Adrenal gland (tissue), 12 donors: ENCODE measurements around the gene PNPLA5. TPM values are rescaled to one million over a fixed set of nuclear protein-coding genes. Genes with fewer than 3 reads are reported as not detected.

Source experiments
- DNase-seq, 7 donors: peaks; one replicate each; pipeline ENCODE4 v3.0.0-alpha.2; 2019 to 2020
- H3K27ac ChIP-seq, 5 donors: fragments of 200-600 bp; sonication (generic) in 4 of 5; 1 replicate in 3 of 5; 2 replicates in 2 of 5; pipeline versions ENCODE4 v1.5.1 to v1.8.0; 2016 to 2020; ENCODE audit warnings: mild to moderate bottlenecking in 1 of 5
- H3K27me3 ChIP-seq: fragments of 200-600 bp; 2 replicates; pipeline ENCODE4 v1.8.0; 2021
- H3K36me3 ChIP-seq, 2 donors: fragments of 200-600 bp; replicated peaks in 1 of 2; 1 replicate in 1 of 2; 2 replicates in 1 of 2; pipeline versions ENCODE4 v1.5.1 to v1.8.0; 2018 to 2022
- H3K4me1 ChIP-seq, 2 donors: fragments of 200-600 bp; replicated peaks in 1 of 2; 1 replicate in 1 of 2; 2 replicates in 1 of 2; pipeline versions ENCODE4 v1.5.1 to v1.8.0; 2018 to 2021
- H3K4me3 ChIP-seq, 4 donors: fragments of 200-600 bp; sonication (generic) in 3 of 4; one replicate each; pipeline ENCODE4 v1.5.1; 2016 to 2018
- H3K9me3 ChIP-seq, 3 donors: fragments of 200-600 bp; sonication (generic) in 1 of 3; replicated peaks in 1 of 3; 1 replicate in 2 of 3; 2 replicates in 1 of 3; pipeline versions ENCODE4 v1.5.1 to v1.8.0; 2016 to 2021
- CTCF ChIP-seq, 6 experiments: fragments of 450-650 bp in 4 of 6; fragments of 200-600 bp in 2 of 6; sonication (generic) in 1 of 6; IDR thresholded peaks; 1 replicate in 5 of 6; 2 replicates in 1 of 6; pipeline versions ENCODE4 v1.5.1 to v1.8.0; 2016 to 2021; ENCODE audit warnings: antibody characterized with exemption in 6 of 6, mild to moderate bottlenecking in 2 of 6, moderate library complexity in 1 of 6
- POLR2A ChIP-seq, 2 donors: fragments of 450-650 bp; IDR thresholded peaks; one replicate each; pipeline ENCODE4 v1.6.1; 2017; ENCODE audit warnings: antibody characterized with exemption in 2 of 2, mild to moderate bottlenecking in 2 of 2, moderate library complexity in 1 of 2
- WGBS, 4 donors: extraction: QIAGEN DNeasy Blood & Tissue Kit in 2 of 4; methylation state at CpG; one replicate each; pipeline versions ENCODE4 v1.1.5 to v1.1.7; 2013 to 2017; 5-methylcytosine and 5-hydroxymethylcytosine counted together
- intact Hi-C, 2 donors: fragments of 100-400 bp; cut with DNase I; formaldehyde crosslinking; loops; one replicate each; pipeline versions ENCODE4 v1.14.1 to v1.15.0; 2022 to 2023
- polyA plus RNA-seq, 3 donors: library from polyadenylated mRNA; stranded (reverse); fragments of 200-250 nt in 2 of 3; fragments of 350-450 nt in 1 of 3; fragmentation: Illumina TruSeq in 1 of 3; extraction: RNeasy Lipid Tissue Mini Kit (QIAGEN cat#74804) in 1 of 3; gene quantifications; one replicate each; pipeline ENCODE4 v1.2.3, GENCODE V29; 2013 to 2014
- total RNA-seq, 9 donors: library from RNA; depleted of rRNA in 4 of 9; stranded (reverse); fragments of >200 nt in 4 of 9; fragments of 120-200 nt in 1 of 9; fragmentation: NEBNext Ultra II Directional in 1 of 9; extraction: Animal tissue kit (Norgen Biotek cat#: 25700) in 1 of 9; gene quantifications; one replicate each; pipeline versions ENCODE4 v1.1.0 to v1.2.4, GENCODE V29; 2013 to 2023
- donor health status: healthy with polysubstance abuse.
- donor health status: Bipolar disorder and iron deficiency.
- donor health status: DM: yes; HTN: yes; CAD: no.
- donor health status: DM: no; HTN: no; CAD: no.
- donor health status: DM: no; HTN: no; CAD: no.
- donor health status: DM: yes; HTN: yes; CAD: no.

PNPLA5 gene
- total and polyA plus RNA-seq, 12 donors, result not detected

GRCh38 chr22:43928468-43928867 is 36.7 kb upstream of the PNPLA5 start:
- intact Hi-C loops, result no loop called here
- 57 to 76% (median 67%) methylated on average over 4 to 5 of the region's 5 CpGs for WGBS, 4 donors

GRCh38 chr22:43926349-43926710 is 34.5 kb upstream of the PNPLA5 start:
- DNase-seq, result no peak
- TF ChIP-seq CTCF (IDR thresholded peaks at IDR 0.05) (no peak), POLR2A (IDR thresholded peaks at IDR 0.05) (no peak)
- Histone ChIP-seq H3K4me3 (no peak overlapping the region), H3K4me1 (peaks cover 6 to 7% of the 10 kb centered on the region in 2 donors), H3K27me3 (no peaks in the 10 kb centered on the region), H3K27ac (no peak overlapping the region), H3K9me3 (no peaks in the 10 kb centered on the region), H3K36me3 (no peaks in the 10 kb centered on the region)
- intact Hi-C loops, result no loop called here
- WGBS, 4 donors, result 80 to 100% (median 91%) methylated on average over 1 of the region's 1 CpG; no CpG with 5 or more reads in 1 of the 4 donors

More at GRCh38 chr22:43928468-43928867, 36.7 kb upstream of the PNPLA5 start:
- peaks cover 6 to 7% of the 10 kb centered on the region in 2 donors for H3K4me1 ChIP-seq
- no peaks in the 10 kb centered on the region for H3K9me3 ChIP-seq
- H3K36me3 ChIP-seq, result no peaks in the 10 kb centered on the region
- no peaks in the 10 kb centered on the region for H3K27me3 ChIP-seq
- no peak for DNase-seq
- H3K4me3 ChIP-seq, result no peak overlapping the region
- TF ChIP-seq CTCF (IDR thresholded peaks at IDR 0.05) (no peak), POLR2A (IDR thresholded peaks at IDR 0.05) (no peak)
- H3K27ac ChIP-seq, result no peak overlapping the region

- intact Hi-C loops, result no loop called here
- DNase-seq, result no peak
- Histone ChIP-seq H3K27me3 (no peaks in the 10 kb centered on the region), H3K4me3 (no peak overlapping the region), H3K9me3 (no peaks in the 10 kb centered on the region), H3K27ac (no peak overlapping the region), H3K4me1 (peaks cover 6 to 7% of the 10 kb centered on the region in 2 donors), H3K36me3 (no peaks in the 10 kb centered on the region)
- 73 to 83% (median 79%) methylated on average over 5 to 6 of the region's 6 CpGs for WGBS, 4 donors
- TF ChIP-seq CTCF (IDR thresholded peaks at IDR 0.05) (no peak), POLR2A (IDR thresholded peaks at IDR 0.05) (no peak)
Measured at GRCh38 chr22:43925433-43926348, 33.9 kb upstream of the PNPLA5 start.

- TF ChIP-seq CTCF (IDR thresholded peaks at IDR 0.05) (no peak), POLR2A (IDR thresholded peaks at IDR 0.05) (no peak)
- intact Hi-C loops, result no loop called here
- Histone ChIP-seq H3K27me3 (no peaks in the 10 kb centered on the region), H3K4me1 (peaks cover 6 to 7% of the 10 kb centered on the region in 2 donors), H3K4me3 (no peak overlapping the region), H3K36me3 (no peaks in the 10 kb centered on the region), H3K27ac (no peak overlapping the region), H3K9me3 (no peaks in the 10 kb centered on the region)
- WGBS, 4 donors, result 63 to 87% (median 70%) methylated on average over 4 to 7 of the region's 7 CpGs
- no peak for DNase-seq
Measured at GRCh38 chr22:43924877-43925276, 33.1 kb upstream of the PNPLA5 start.
